Chondrocyte (in vitro differentiated cells): ENCODE measurements around the gene KCNN1. TPM values are rescaled to one million over a fixed set of nuclear protein-coding genes. Genes with fewer than 3 reads are reported as not detected.

Source experiments
- DNase-seq: peaks from one replicate; pipeline ENCODE4 v3.0.0; 2021; ENCODE audit warnings: mixed read lengths, low spot score
- H3K27ac Mint-ChIP-seq: one replicate; pipeline ENCODE4 v1.8.0; 2021; ENCODE audit warnings: mild to moderate bottlenecking, moderate library complexity, mixed read lengths; ENCODE audit not compliant: unreplicated experiment
- H3K27me3 Mint-ChIP-seq: 2 replicates; pipeline ENCODE4 v1.8.0; 2021; ENCODE audit warnings: low read depth, mixed read lengths
- H3K36me3 Mint-ChIP-seq: 2 replicates; pipeline ENCODE4 v1.8.0; 2021; ENCODE audit warnings: low read depth, mixed read lengths
- H3K4me1 Mint-ChIP-seq: 2 replicates; pipeline ENCODE4 v1.8.0; 2021; ENCODE audit warnings: low read depth, mild to moderate bottlenecking, mixed read lengths
- H3K4me3 Mint-ChIP-seq: one replicate; pipeline ENCODE4 v1.8.0; 2021; ENCODE audit warnings: mild to moderate bottlenecking, moderate library complexity, mixed read lengths; ENCODE audit not compliant: unreplicated experiment
- H3K9me3 Mint-ChIP-seq: 2 replicates; pipeline ENCODE4 v1.8.0; 2021; ENCODE audit warnings: low read depth, mixed read lengths
- total RNA-seq: library from RNA; stranded (reverse); gene quantifications from 3 replicates; pipeline ENCODE4 v1.2.1, GENCODE V29; 2021
- TF ChIP-seq, protein P1 (sequence below): fragments of 200-600 bp; sonication (generic); IDR thresholded peaks from 2 replicates; pipeline ENCODE4 v1.5.0; 2021; ENCODE audit warnings: antibody characterized with exemption, mild to moderate bottlenecking, moderate library complexity

The KCNN1 gene
- total RNA-seq, 1 donor from 2014 or later = not detected

DNA sequence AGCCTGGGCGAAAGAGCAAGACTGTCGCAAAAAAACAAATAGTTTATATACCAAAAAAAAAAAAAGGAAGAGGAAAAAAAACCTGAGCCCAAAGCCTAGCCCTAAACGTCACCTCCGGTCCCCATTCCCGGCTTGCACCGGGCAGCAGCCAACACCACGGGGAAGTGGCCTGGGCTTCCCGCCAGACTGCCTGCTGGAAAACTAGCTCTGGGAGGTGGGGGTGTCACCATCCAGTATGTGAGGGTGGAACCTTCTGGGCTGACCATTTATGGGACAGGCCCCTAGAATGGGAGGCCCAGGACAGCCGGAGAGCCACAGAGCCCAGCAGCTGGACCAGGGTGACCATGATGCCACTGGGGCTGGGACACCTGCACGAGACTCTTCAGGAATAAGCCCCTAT, 82.5 kb downstream of the KCNN1 start:
- Mint-ChIP-seq H3K36me3 (no peaks in the 10 kb centered on the region), H3K4me1 (peaks cover 51% of the 10 kb centered on the region), H3K9me3 (no peaks in the 10 kb centered on the region), H3K27me3 (no peaks in the 10 kb centered on the region), H3K27ac (no peak overlapping the region), H3K4me3 (no peak overlapping the region)
- DNase-seq = no peak
- TF ChIP-seq, protein P1, sequence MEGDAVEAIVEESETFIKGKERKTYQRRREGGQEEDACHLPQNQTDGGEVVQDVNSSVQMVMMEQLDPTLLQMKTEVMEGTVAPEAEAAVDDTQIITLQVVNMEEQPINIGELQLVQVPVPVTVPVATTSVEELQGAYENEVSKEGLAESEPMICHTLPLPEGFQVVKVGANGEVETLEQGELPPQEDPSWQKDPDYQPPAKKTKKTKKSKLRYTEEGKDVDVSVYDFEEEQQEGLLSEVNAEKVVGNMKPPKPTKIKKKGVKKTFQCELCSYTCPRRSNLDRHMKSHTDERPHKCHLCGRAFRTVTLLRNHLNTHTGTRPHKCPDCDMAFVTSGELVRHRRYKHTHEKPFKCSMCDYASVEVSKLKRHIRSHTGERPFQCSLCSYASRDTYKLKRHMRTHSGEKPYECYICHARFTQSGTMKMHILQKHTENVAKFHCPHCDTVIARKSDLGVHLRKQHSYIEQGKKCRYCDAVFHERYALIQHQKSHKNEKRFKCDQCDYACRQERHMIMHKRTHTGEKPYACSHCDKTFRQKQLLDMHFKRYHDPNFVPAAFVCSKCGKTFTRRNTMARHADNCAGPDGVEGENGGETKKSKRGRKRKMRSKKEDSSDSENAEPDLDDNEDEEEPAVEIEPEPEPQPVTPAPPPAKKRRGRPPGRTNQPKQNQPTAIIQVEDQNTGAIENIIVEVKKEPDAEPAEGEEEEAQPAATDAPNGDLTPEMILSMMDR = no peak

Other genes starting within 250 kb of the KCNN1 start
- 34.7 to 64.4 TPM (median 61.3 TPM) in 3 replicates for gene MAP1S, start 247.6 kb upstream of the KCNN1 start, total RNA-seq
- 0.22 to 0.70 TPM (median 0.49 TPM) in 3 replicates for gene FCHO1, start 215.6 kb upstream of the KCNN1 start, total RNA-seq
- gene B3GNT3, start 172.0 kb upstream of the KCNN1 start, total RNA-seq = not detected in 3 replicates
- gene INSL3, start 145.6 kb upstream of the KCNN1 start, total RNA-seq = not detected in 3 replicates
- gene JAK3, start 119.1 kb upstream of the KCNN1 start, total RNA-seq = 2.3 to 7.7 TPM (median 6.9 TPM) in 3 replicates
- gene RPL18A, start 107.2 kb upstream of the KCNN1 start, total RNA-seq = 1,165 to 1,501 TPM (median 1,234 TPM) in 3 replicates
- gene SLC5A5, start 95.2 kb upstream of the KCNN1 start, total RNA-seq = not detected in 3 replicates
- 71.9 to 94.6 TPM (median 77.4 TPM) in 3 replicates for gene CCDC124, start 34.1 kb upstream of the KCNN1 start, total RNA-seq
- 12.2 to 19.8 TPM (median 17.8 TPM) in 3 replicates for gene ARRDC2, start 41.1 kb downstream of the KCNN1 start, total RNA-seq
- not detected in 3 replicates for gene IL12RB1, start 119.8 kb downstream of the KCNN1 start, total RNA-seq
- gene MAST3, start 130.7 kb downstream of the KCNN1 start, total RNA-seq = 9.7 to 10.1 TPM (median 10.0 TPM) in 3 replicates
- gene PIK3R2, start 186.1 kb downstream of the KCNN1 start, total RNA-seq = 67.6 to 96.3 TPM (median 73.1 TPM) in 3 replicates
- gene IFI30, start 206.7 kb downstream of the KCNN1 start, total RNA-seq = 0.33 to 2.1 TPM (median 1.7 TPM) in 3 replicates
- gene MPV17L2, start 226.1 kb downstream of the KCNN1 start, total RNA-seq = 10.9 to 14.2 TPM (median 12.8 TPM) in 3 replicates
- 3.4 to 6.1 TPM (median 3.8 TPM) in 3 replicates for gene RAB3A, start 236.9 kb downstream of the KCNN1 start, total RNA-seq